ENCODE results near the gene TTC13. TPM values are rescaled to one million over a fixed set of nuclear protein-coding genes. Genes with fewer than 3 reads are reported as not detected.

TTC13 gene
- total RNA-seq, 2 experiments from 2014 or later = 24.9 to 25.0 TPM

GRCh38 chr1:230895452-230895851 is 83.2 kb downstream of the TTC13 start:
- Mint-ChIP-seq H3K27ac (no peak overlapping the region), H3K4me3 (no peak overlapping the region), H3K4me1 (ENCODE audit: low read depth) (no peaks in the 10 kb centered on the region), H3K9me3 (no peaks in the 10 kb centered on the region), H3K27me3 (no peaks in the 10 kb centered on the region), H3K36me3 (ENCODE audit: low read depth) (peaks cover 1% of the 10 kb centered on the region)
- ChIA-PET CTCF (no interaction called here), POLR2A (no interaction called here)
- TF ChIP-seq, protein P1, sequence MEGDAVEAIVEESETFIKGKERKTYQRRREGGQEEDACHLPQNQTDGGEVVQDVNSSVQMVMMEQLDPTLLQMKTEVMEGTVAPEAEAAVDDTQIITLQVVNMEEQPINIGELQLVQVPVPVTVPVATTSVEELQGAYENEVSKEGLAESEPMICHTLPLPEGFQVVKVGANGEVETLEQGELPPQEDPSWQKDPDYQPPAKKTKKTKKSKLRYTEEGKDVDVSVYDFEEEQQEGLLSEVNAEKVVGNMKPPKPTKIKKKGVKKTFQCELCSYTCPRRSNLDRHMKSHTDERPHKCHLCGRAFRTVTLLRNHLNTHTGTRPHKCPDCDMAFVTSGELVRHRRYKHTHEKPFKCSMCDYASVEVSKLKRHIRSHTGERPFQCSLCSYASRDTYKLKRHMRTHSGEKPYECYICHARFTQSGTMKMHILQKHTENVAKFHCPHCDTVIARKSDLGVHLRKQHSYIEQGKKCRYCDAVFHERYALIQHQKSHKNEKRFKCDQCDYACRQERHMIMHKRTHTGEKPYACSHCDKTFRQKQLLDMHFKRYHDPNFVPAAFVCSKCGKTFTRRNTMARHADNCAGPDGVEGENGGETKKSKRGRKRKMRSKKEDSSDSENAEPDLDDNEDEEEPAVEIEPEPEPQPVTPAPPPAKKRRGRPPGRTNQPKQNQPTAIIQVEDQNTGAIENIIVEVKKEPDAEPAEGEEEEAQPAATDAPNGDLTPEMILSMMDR (IDR thresholded peaks at IDR 0.05) = no peak
- intact Hi-C loops (cut with DNase I, micrococcal nuclease) = no loop called here
- Histone ChIP-seq H3K4me3 (ENCODE audit: low read length) (no peak overlapping the region), H3K9me3 (ENCODE audit: control insufficient read depth in 1 of 2, insufficient read depth in 1 of 2, low read length in 2 of 2) (no peaks in the 10 kb centered on the region), H3K36me3 (ENCODE audit: insufficient read depth, low read length) (no peaks in the 10 kb centered on the region), H3K27ac (ENCODE audit: low read depth in 1 of 2, low read length in 2 of 2) (no peak overlapping the region), H3K27me3 (ENCODE audit: control insufficient read depth in 1 of 2, insufficient read depth in 2 of 2, low read length in 2 of 2) (no peaks in the 10 kb centered on the region), H3K4me1 (ENCODE audit: insufficient read depth, low read length) (no peaks in the 10 kb centered on the region)
- ATAC-seq (ENCODE audit: poor library complexity) (no peak), DNase-seq (no peak)

- Histone ChIP-seq H3K4me1 (ENCODE audit: insufficient read depth, low read length) (no peaks in the 10 kb centered on the region), H3K36me3 (ENCODE audit: insufficient read depth, low read length) (no peaks in the 10 kb centered on the region), H3K4me3 (ENCODE audit: low read length) (no peak overlapping the region), H3K27me3 (ENCODE audit: control insufficient read depth in 1 of 2, insufficient read depth in 2 of 2, low read length in 2 of 2) (no peaks in the 10 kb centered on the region), H3K27ac (ENCODE audit: low read depth in 1 of 2, low read length in 2 of 2) (no peak overlapping the region), H3K9me3 (ENCODE audit: control insufficient read depth in 1 of 2, insufficient read depth in 1 of 2, low read length in 2 of 2) (no peaks in the 10 kb centered on the region)
- intact Hi-C loops (cut with DNase I, micrococcal nuclease) = no loop called here
- ChIA-PET POLR2A (no interaction called here), CTCF (no interaction called here)
- Mint-ChIP-seq H3K36me3 (ENCODE audit: low read depth) (no peaks in the 10 kb centered on the region), H3K4me1 (ENCODE audit: low read depth) (no peaks in the 10 kb centered on the region), H3K27me3 (no peaks in the 10 kb centered on the region), H3K27ac (no peak overlapping the region), H3K9me3 (no peaks in the 10 kb centered on the region), H3K4me3 (no peak overlapping the region)
- TF ChIP-seq, protein P1 (IDR thresholded peaks at IDR 0.05) = no peak
- no peak for DNase-seq
- ATAC-seq (ENCODE audit: poor library complexity) = no peak
Observed at GRCh38 chr1:230894664-230895063, 84.0 kb downstream of the TTC13 start.

DNA sequence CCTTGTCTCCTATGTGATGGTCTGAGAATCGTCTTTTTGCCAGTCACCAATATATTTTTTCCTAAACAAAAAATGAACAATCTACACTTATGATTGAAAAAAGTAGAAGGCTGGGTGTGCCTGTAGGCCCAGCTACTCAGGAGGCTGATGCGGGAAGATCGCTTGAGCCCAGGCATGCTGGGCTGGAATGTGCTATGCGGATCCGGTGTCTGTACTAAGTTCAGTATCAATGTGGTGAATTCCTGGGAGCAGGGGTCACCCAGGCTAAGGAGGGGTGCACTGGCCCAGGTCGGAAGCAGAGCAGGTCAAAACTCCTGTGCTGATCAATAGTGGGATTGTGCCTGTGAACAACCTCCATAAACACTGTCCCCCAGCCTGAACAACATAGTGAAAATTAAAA is 84.6 kb downstream of the TTC13 start:
- Histone ChIP-seq H3K36me3 (ENCODE audit: insufficient read depth, low read length) (no peaks in the 10 kb centered on the region), H3K27me3 (ENCODE audit: control insufficient read depth in 1 of 2, insufficient read depth in 2 of 2, low read length in 2 of 2) (no peaks in the 10 kb centered on the region), H3K9me3 (ENCODE audit: control insufficient read depth in 1 of 2, insufficient read depth in 1 of 2, low read length in 2 of 2) (no peaks in the 10 kb centered on the region), H3K4me1 (ENCODE audit: insufficient read depth, low read length) (no peaks in the 10 kb centered on the region), H3K27ac (ENCODE audit: low read depth in 1 of 2, low read length in 2 of 2) (no peak overlapping the region), H3K4me3 (ENCODE audit: low read length) (no peak overlapping the region)
- no peak overlapping the region for H3K27ac Mint-ChIP-seq
- peaks cover 5% of the 10 kb centered on the region for H3K27me3 Mint-ChIP-seq
- H3K36me3 Mint-ChIP-seq (ENCODE audit: low read depth) = no peaks in the 10 kb centered on the region
- no peaks in the 10 kb centered on the region for H3K4me1 Mint-ChIP-seq (ENCODE audit: low read depth)
- POLR2A ChIA-PET = no interaction called here
- H3K4me3 Mint-ChIP-seq = no peak overlapping the region
- no peaks in the 10 kb centered on the region for H3K9me3 Mint-ChIP-seq
- TF ChIP-seq, protein P1 (IDR thresholded peaks at IDR 0.05) = no peak
- ATAC-seq (ENCODE audit: poor library complexity) (no peak), DNase-seq (no peak)
- intact Hi-C loops (cut with DNase I, micrococcal nuclease) = no loop called here
- CTCF ChIA-PET = no interaction called here
